Measurements from ENCODE around the gene DUSP8. TPM values are rescaled to one million over a fixed set of nuclear protein-coding genes. Genes with fewer than 3 reads are reported as not detected.

The DUSP8 gene
- polyA plus RNA-seq, 2 of the 4 experiments (the other 2 are of a cell fraction), result 0.72 to 2.6 TPM

- ChIA-PET POLR2A (no interaction called here), CTCF (interaction anchor here (0.6 to 1.6 kb wide), 6 partner anchors 12 to 403 kb away, joined by 3 to 6 read pairs (median 4); no protein-coding TSS in a partner anchor)
- Histone ChIP-seq H3K4me1 (peaks cover 7% of the 10 kb centered on the region; the same call in 1 of the 3 replicates), H3K27ac (no peak overlapping the region), H3K9me3 (no peaks in the 10 kb centered on the region), H3K4me3 (no peak overlapping the region), H3K4me2 (no peak overlapping the region)
- DNase-seq (ENCODE audit: low read depth in 1 of 2, low spot score in 1 of 2) (no peak), ATAC-seq (no peak), FAIRE-seq (no peak)
- no peak for TF ChIP-seq HEYL (CRISPR knock-in tag; IDR thresholded peaks at IDR 0.05)
- TF ChIP-seq EHMT2 (IDR thresholded peaks at IDR 0.05; ENCODE audit: low read depth), result no peak
- no peak for TF ChIP-seq JUN (IDR thresholded peaks at IDR 0.05)
- TF ChIP-seq ZSCAN20 (CRISPR knock-in tag; IDR thresholded peaks at IDR 0.05), result no peak
- no peak for TF ChIP-seq ELK1 (IDR thresholded peaks at IDR 0.05; ENCODE audit: low read depth, low read length)
- TF ChIP-seq RAD21 (conservative IDR thresholded peaks at IDR 0.05 in 1 of 2, IDR thresholded peaks at IDR 0.05 in 1 of 2), result no peak
- no peak for TF ChIP-seq HOXB5 (CRISPR knock-in tag; IDR thresholded peaks at IDR 0.05)
- 86% methylated on average over 28 of the region's 28 CpGs for WGBS (ENCODE audit: missing lambda C conversion rate)
Measured at GRCh38 chr11:1517117-1518005, 54.7 kb downstream of the DUSP8 start.

- TF ChIP-seq RNF2 (IDR thresholded peaks at IDR 0.05; ENCODE audit: borderline replicate concordance, low read depth) (no peak), ATOH8 (CRISPR knock-in tag; IDR thresholded peaks at IDR 0.05; ENCODE audit: low read depth) (no peak), CEBPB (IDR thresholded peaks at IDR 0.05) (no peak), POLR2AphosphoS2 (conservative IDR thresholded peaks at IDR 0.05; ENCODE audit: low read length) (no peak), TP53 (CRISPR knock-in tag; IDR thresholded peaks at IDR 0.05) (no peak), HOXB13 (CRISPR knock-in tag; IDR thresholded peaks at IDR 0.05; ENCODE audit: low read depth) (no peak)
- CTCF ChIA-PET, result interaction anchor here (0.6 to 3.4 kb wide), 33 partner anchors 9 to 443 kb away, joined by 3 to 58 read pairs (median 4); no protein-coding TSS in a partner anchor
- Histone ChIP-seq H3K9me3 (no peaks in the 10 kb centered on the region), H3K27ac (no peak overlapping the region), H3K4me2 (no peak overlapping the region), H3K4me3 (no peak overlapping the region), H3K4me1 (peaks cover 7% of the 10 kb centered on the region; the same call in 1 of the 3 replicates)
- ATAC-seq (peak; percentile 18 to 28; a peak in 1 of 6 replicates), FAIRE-seq (no peak), DNase-seq (ENCODE audit: low read depth in 1 of 2, low spot score in 1 of 2) (no peak)
- WGBS (ENCODE audit: missing lambda C conversion rate), result 76% methylated on average over 19 of the region's 19 CpGs
- POLR2A ChIA-PET, result no interaction called here
Measured at GRCh38 chr11:1516273-1517067, 55.6 kb downstream of the DUSP8 start.

GRCh38 chr11:1515082-1516060, 56.7 kb downstream of the DUSP8 start:
- FAIRE-seq (no peak), DNase-seq (ENCODE audit: low read depth in 1 of 2, low spot score in 1 of 2) (peak; percentile 52 to 93), ATAC-seq (peak; percentile 76 to 96)
- WGBS (ENCODE audit: missing lambda C conversion rate), result 44% methylated on average over 31 of the region's 36 CpGs
- POLR2A ChIA-PET, result no interaction called here
- Histone ChIP-seq H3K4me1 (peaks cover 7% of the 10 kb centered on the region; the same call in 1 of the 3 replicates), H3K4me3 (no peak overlapping the region), H3K4me2 (no peak overlapping the region), H3K9me3 (no peaks in the 10 kb centered on the region), H3K27ac (peak overlapping the region in 1 of 2 experiments; percentile 54; a peak in 2 of 6 replicates)
- CTCF ChIA-PET, result interaction anchor here (0.7 to 3.4 kb wide), 51 partner anchors 8 to 402 kb away, joined by 3 to 58 read pairs (median 4); no protein-coding TSS in a partner anchor
- TF ChIP-seq RAD21 (conservative IDR thresholded peaks at IDR 0.05 in 1 of 2, IDR thresholded peaks at IDR 0.05 in 1 of 2), result peak; percentile 83 to 84
- no peak for TF ChIP-seq MAFK (IDR thresholded peaks at IDR 0.05; ENCODE audit: partially characterized antibody)
- TF ChIP-seq CTCF (IDR thresholded peaks at IDR 0.05), result peak; percentile 80
- peak; percentile 82 for TF ChIP-seq SMC3 (IDR thresholded peaks at IDR 0.05)
- no peak for TF ChIP-seq FOSB (CRISPR knock-in tag; IDR thresholded peaks at IDR 0.05)

All from A549 (cell line).